MM.1S (cell line): ENCODE measurements around the gene PLEKHG7.
A peak's percentile ranks its signal among the peaks of the same experiment; 100 is the strongest.

Experiments used
- DNase-seq: peaks from one replicate; pipeline ENCODE4 v3.0.0-alpha.2; 2015
- H2AFZ ChIP-seq: fragments of 300-600 bp; sonication (generic); 2 replicates; pipeline ENCODE4 v1.6.0; 2016; ENCODE audit warnings: antibody characterized with exemption, low read length
- H3F3A ChIP-seq: fragments of 300-600 bp; sonication (generic); 2 replicates; pipeline ENCODE4 v1.6.1; 2016; ENCODE audit warnings: mild to moderate bottlenecking, antibody characterized with exemption, low read length, moderate library complexity, mixed read lengths; ENCODE audit not compliant: insufficient read depth
- H3K27ac ChIP-seq: fragments of 300-600 bp; sonication (generic); 2 replicates; pipeline ENCODE4 v1.5.1; 2016; ENCODE audit warnings: mild to moderate bottlenecking, low read length
- H3K27me3 ChIP-seq: fragments of 300-600 bp; sonication (generic); replicated peaks from 2 replicates; pipeline ENCODE4 v1.6.0; 2016; ENCODE audit warnings: low read length; ENCODE audit not compliant: insufficient read depth
- H3K36me3 ChIP-seq: fragments of 300-600 bp; sonication (generic); replicated peaks from 2 replicates; pipeline ENCODE4 v1.6.1; 2016; ENCODE audit warnings: mild to moderate bottlenecking, low read length, mixed read lengths; ENCODE audit not compliant: insufficient read depth
- H3K4me1 ChIP-seq: fragments of 300-600 bp; sonication (generic); 2 replicates; pipeline ENCODE4 v1.6.1; 2016; ENCODE audit warnings: low read length, mixed read lengths
- H3K4me2 ChIP-seq: fragments of 300-600 bp; sonication (generic); 2 replicates; pipeline ENCODE4 v1.6.0; 2016; ENCODE audit warnings: low read depth, low read length
- H3K4me3 ChIP-seq: fragments of 300-600 bp; sonication (generic); 2 replicates; pipeline ENCODE4 v1.5.1; 2016; ENCODE audit warnings: low read length, mixed read lengths
- H3K79me2 ChIP-seq: fragments of 300-600 bp; sonication (generic); 2 replicates; pipeline ENCODE4 v1.6.1; 2016; ENCODE audit warnings: mixed run types, low read length, mixed read lengths
- H3K9ac ChIP-seq: fragments of 300-600 bp; sonication (generic); 2 replicates; pipeline ENCODE4 v1.6.1; 2016; ENCODE audit warnings: low read length, mixed read lengths
- H3K9me2 ChIP-seq: fragments of 300-600 bp; sonication (generic); replicated peaks from 2 replicates; pipeline ENCODE4 v1.6.1; 2016; ENCODE audit warnings: mild to moderate bottlenecking, low read length, mixed read lengths; ENCODE audit not compliant: insufficient read depth
- H3K9me3 ChIP-seq: fragments of 300-600 bp; sonication (generic); replicated peaks from 2 replicates; pipeline ENCODE4 v1.6.1; 2016; ENCODE audit warnings: mild to moderate bottlenecking, low read length, mixed read lengths; ENCODE audit not compliant: insufficient read depth
- H4K20me1 ChIP-seq: fragments of 300-600 bp; sonication (generic); 2 replicates; pipeline ENCODE4 v1.6.1; 2016; ENCODE audit warnings: mild to moderate bottlenecking, low read length, moderate library complexity, mixed read lengths; ENCODE audit not compliant: insufficient read depth
- EZH2 ChIP-seq: fragments of 300-600 bp; sonication (generic); optimal IDR thresholded peaks from 2 replicates; pipeline ENCODE3; 2017; ENCODE audit warnings: low read depth, mild to moderate bottlenecking, antibody characterized with exemption, low read length, mixed read lengths
- EZH2phosphoT487 ChIP-seq: fragments of 300-600 bp; sonication (generic); IDR thresholded peaks from 2 replicates; pipeline ENCODE4 v1.6.1; 2018; ENCODE audit warnings: antibody characterized with exemption, low read length
- TF ChIP-seq, protein P1 (sequence below): fragments of 300-600 bp; sonication (generic); IDR thresholded peaks from 2 replicates; pipeline ENCODE4 v1.5.1; 2016; ENCODE audit warnings: antibody characterized with exemption, low read length, mixed read lengths

PLEKHG7 gene

DNA sequence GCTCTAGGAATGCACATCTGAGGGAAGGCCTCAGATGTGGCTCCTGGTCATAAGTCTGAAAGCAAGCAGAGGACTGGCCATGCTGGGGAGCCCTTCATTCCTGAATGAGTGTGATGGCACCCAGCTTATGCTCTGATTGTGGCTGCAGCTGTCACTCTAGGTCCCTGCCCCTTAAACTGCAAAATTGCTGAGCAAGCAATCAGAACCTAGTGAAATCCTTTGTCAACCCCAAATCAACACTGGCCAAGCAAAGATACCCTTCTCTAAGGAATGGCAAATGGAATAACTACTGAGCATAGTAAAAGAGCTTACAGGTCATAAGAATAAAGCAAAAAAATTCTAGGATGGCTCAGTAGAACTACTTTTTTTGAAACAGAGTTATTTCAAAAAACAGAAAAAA lies 4.3 kb upstream of the PLEKHG7 start:
- Histone ChIP-seq H3K79me2 (no peaks in the 10 kb centered on the region), H2AFZ (no peak overlapping the region), H3K27me3 (no peaks in the 10 kb centered on the region), H3K36me3 (no peaks in the 10 kb centered on the region), H3K27ac (no peak overlapping the region), H3K4me3 (no peak overlapping the region), H3K9me3 (no peaks in the 10 kb centered on the region), H3K9ac (no peak overlapping the region), H3F3A (peaks cover 16% of the 10 kb centered on the region), H3K4me2 (no peak overlapping the region), H3K4me1 (peaks cover 16% of the 10 kb centered on the region), H3K9me2 (no peaks in the 10 kb centered on the region), H4K20me1 (no peaks in the 10 kb centered on the region)
- no peak for DNase-seq
- TF ChIP-seq EZH2: no peak
- TF ChIP-seq EZH2phosphoT487: no peak
- TF ChIP-seq, protein P1, sequence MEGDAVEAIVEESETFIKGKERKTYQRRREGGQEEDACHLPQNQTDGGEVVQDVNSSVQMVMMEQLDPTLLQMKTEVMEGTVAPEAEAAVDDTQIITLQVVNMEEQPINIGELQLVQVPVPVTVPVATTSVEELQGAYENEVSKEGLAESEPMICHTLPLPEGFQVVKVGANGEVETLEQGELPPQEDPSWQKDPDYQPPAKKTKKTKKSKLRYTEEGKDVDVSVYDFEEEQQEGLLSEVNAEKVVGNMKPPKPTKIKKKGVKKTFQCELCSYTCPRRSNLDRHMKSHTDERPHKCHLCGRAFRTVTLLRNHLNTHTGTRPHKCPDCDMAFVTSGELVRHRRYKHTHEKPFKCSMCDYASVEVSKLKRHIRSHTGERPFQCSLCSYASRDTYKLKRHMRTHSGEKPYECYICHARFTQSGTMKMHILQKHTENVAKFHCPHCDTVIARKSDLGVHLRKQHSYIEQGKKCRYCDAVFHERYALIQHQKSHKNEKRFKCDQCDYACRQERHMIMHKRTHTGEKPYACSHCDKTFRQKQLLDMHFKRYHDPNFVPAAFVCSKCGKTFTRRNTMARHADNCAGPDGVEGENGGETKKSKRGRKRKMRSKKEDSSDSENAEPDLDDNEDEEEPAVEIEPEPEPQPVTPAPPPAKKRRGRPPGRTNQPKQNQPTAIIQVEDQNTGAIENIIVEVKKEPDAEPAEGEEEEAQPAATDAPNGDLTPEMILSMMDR: no peak

DNA sequence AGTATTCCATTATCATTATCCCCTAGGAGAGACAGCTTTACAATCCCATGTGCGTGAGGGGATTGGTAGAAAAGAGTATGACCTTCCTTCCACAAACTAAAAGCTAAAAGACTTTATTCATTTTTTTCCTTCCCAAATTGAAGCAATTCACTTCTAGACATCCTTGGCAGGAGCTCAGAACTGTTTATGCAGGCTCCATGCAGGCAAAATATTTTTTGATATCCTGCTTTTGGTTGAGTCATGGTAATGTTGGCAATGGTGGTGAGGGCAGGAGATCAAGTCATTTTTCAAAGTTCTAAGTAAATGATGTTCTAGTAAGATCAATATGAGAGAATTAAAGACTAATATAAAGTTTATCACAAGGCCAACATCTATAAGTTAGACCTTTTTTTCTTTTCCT lies 1.3 kb upstream of the PLEKHG7 start:
- peak overlapping the region; percentile 81; the same call in 1 of the 2 replicates for H3K27ac ChIP-seq
- no peaks in the 10 kb centered on the region for H3K9me2 ChIP-seq
- no peak overlapping the region for H2AFZ ChIP-seq
- H3K9ac ChIP-seq: no peak overlapping the region
- no peaks in the 10 kb centered on the region for H3K36me3 ChIP-seq
- DNase-seq: no peak
- H3K4me1 ChIP-seq: peaks cover 25% of the 10 kb centered on the region
- H3K27me3 ChIP-seq: no peaks in the 10 kb centered on the region
- no peaks in the 10 kb centered on the region for H3K79me2 ChIP-seq
- H3K4me3 ChIP-seq: no peak overlapping the region
- no peaks in the 10 kb centered on the region for H4K20me1 ChIP-seq
- H3K4me2 ChIP-seq: peak overlapping the region; percentile 95; the same call in 1 of the 2 replicates
- no peaks in the 10 kb centered on the region for H3K9me3 ChIP-seq
- TF ChIP-seq, protein P1: no peak
- H3F3A ChIP-seq: peaks cover 22% of the 10 kb centered on the region

DNA sequence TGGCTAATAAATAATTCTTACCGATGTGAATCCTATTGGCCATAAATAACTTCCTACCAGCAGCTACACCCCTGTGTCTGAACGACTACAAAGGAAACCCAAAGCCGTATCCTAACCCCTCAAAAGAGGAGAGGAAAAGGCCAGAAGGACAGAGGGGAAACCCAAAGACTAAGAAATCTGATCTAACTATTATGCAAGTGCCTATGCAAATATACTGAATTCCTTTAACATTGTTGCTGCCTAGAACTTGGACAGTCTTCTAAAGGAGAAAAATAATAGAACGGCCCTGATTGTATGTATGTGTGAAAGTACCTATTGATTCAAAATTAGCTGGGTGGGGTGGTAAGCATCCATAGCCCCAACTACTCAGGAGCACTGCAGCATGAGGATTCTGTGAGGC lies 997 bp downstream of the PLEKHG7 start:
- Histone ChIP-seq H3K9ac (peak overlapping the region; percentile 43; the same call in 1 of the 2 replicates), H3K27ac (peak overlapping the region; percentile 81; the same call in 1 of the 2 replicates), H3F3A (peaks cover 22% of the 10 kb centered on the region), H3K9me2 (no peaks in the 10 kb centered on the region), H3K4me2 (peak overlapping the region; percentile 95), H3K79me2 (no peaks in the 10 kb centered on the region), H3K9me3 (no peaks in the 10 kb centered on the region), H3K4me3 (peak overlapping the region; percentile 70), H2AFZ (peak overlapping the region; percentile 42), H4K20me1 (no peaks in the 10 kb centered on the region), H3K36me3 (no peaks in the 10 kb centered on the region), H3K27me3 (no peaks in the 10 kb centered on the region), H3K4me1 (peaks cover 25% of the 10 kb centered on the region)
- DNase-seq: no peak
- TF ChIP-seq, protein P1: no peak
- TF ChIP-seq EZH2 (no peak), EZH2phosphoT487 (no peak)

DNA sequence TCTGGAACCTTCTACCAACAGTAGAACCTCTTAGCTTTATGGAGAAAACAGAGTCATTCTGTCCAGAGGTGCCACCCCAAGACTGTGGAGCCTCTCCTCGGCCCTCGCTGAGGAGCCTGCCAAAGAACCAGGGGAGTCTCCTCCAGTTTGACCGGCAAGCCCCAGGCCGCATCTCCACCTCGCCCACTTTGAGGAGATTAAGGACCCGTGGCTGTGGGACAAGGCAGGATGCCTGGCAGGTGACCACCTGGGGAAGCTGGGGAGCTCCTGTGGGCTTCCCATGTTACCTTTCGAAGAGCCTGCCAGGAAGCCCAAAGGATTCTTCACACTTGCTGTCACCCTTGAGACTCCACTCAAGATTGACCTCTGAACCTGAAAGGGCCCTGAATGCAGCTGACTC lies 3.8 kb downstream of the PLEKHG7 start:
- Histone ChIP-seq H3K4me2 (no peak overlapping the region), H3F3A (peaks cover 22% of the 10 kb centered on the region), H3K27me3 (no peaks in the 10 kb centered on the region), H3K4me1 (peaks cover 19% of the 10 kb centered on the region), H3K79me2 (no peaks in the 10 kb centered on the region), H3K9me3 (no peaks in the 10 kb centered on the region), H3K9ac (no peak overlapping the region), H3K36me3 (no peaks in the 10 kb centered on the region), H3K9me2 (no peaks in the 10 kb centered on the region), H3K4me3 (no peak overlapping the region), H4K20me1 (no peaks in the 10 kb centered on the region), H3K27ac (no peak overlapping the region), H2AFZ (no peak overlapping the region)
- TF ChIP-seq EZH2 (no peak), EZH2phosphoT487 (no peak)
- TF ChIP-seq, protein P1: no peak
- DNase-seq: no peak
